OCI-LY3 (cell line): ENCODE measurements around the gene CD9.

Experiments
- EZH2phosphoT487 ChIP-seq: fragments of 200-600 bp; shearing (Covaris generic); IDR thresholded peaks from 2 replicates; pipeline ENCODE4 v1.6.1; 2018; ENCODE audit warnings: antibody characterized with exemption, mixed run types, low read depth
- TF ChIP-seq, protein P1 (sequence below): fragments of 200-600, 300-600 bp; sonication (generic); IDR thresholded peaks from 2 replicates; pipeline ENCODE4 v1.5.1; 2014; ENCODE audit warnings: antibody characterized with exemption, low read length, low read depth

DNA sequence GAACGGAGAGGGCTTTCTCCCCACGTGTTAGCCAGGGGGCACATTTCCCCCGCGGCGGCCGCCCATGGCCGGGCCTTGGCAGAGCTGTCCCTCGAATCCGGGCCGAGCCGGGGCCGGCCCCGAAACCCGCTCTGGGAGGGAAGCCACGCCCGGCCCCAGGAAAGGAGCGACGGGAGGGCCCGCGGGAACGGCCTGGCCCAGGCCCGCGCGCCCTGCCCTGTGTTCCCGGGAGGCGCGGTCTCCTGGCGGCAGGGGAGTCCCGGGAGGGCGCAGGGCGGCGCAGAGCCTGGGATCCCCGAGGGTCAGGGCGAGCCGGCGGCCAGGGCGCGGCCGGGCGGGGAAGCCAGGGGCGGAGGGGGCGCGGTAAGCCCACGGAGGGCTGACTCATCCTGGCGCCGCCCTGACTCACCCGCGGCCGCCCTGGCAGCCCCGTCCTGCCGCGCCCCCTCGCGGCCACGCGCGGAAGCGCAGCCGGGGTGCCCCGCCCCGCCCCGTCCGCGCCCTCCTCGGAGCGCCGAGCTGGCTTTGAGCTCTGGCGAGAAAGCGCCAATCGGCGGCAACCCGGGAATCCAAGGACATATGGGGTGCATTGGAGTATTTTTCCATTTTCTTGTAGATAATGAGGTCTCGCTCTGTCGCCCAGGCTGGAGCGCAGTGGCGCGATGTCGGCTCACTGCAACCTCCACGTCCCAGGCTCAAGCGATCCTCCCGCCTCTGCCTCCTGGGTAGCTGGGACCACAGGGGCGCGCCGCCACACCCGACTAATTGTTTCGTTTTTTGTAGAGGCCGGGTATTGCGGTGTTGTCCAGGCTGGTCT, 78.4 kb downstream of the CD9 start:
- TF ChIP-seq EZH2phosphoT487: no peak
- TF ChIP-seq, protein P1, sequence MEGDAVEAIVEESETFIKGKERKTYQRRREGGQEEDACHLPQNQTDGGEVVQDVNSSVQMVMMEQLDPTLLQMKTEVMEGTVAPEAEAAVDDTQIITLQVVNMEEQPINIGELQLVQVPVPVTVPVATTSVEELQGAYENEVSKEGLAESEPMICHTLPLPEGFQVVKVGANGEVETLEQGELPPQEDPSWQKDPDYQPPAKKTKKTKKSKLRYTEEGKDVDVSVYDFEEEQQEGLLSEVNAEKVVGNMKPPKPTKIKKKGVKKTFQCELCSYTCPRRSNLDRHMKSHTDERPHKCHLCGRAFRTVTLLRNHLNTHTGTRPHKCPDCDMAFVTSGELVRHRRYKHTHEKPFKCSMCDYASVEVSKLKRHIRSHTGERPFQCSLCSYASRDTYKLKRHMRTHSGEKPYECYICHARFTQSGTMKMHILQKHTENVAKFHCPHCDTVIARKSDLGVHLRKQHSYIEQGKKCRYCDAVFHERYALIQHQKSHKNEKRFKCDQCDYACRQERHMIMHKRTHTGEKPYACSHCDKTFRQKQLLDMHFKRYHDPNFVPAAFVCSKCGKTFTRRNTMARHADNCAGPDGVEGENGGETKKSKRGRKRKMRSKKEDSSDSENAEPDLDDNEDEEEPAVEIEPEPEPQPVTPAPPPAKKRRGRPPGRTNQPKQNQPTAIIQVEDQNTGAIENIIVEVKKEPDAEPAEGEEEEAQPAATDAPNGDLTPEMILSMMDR: peak; percentile 46
